Measurements from ENCODE around the gene DIDO1.
"Not testable (repeated sequence)": the region's sequence is repeated elsewhere in the genome, so short reads cannot be mapped to it uniquely, and the experiment has no call there.

The DIDO1 gene

GRCh38 chr20:62850333-62850974, 75.9 kb downstream of the DIDO1 start:
- H3K27ac ChIP-seq (ENCODE audit: low read length) = no peak overlapping the region
- H3K4me1 ChIP-seq (ENCODE audit: control insufficient read depth in 1 of 2, insufficient read depth in 2 of 2, low read length in 2 of 2) = no peaks in the 10 kb centered on the region
- no peaks in the 10 kb centered on the region for H3K9me3 ChIP-seq (ENCODE audit: control insufficient read depth in 1 of 2, low read length in 2 of 2)
- peaks cover 8 to 19% of the 10 kb centered on the region in 2 donors for H3K36me3 ChIP-seq (ENCODE audit: control insufficient read depth in 1 of 2, insufficient read depth in 2 of 2, low read length in 2 of 2)
- no peak overlapping the region for H3K4me3 ChIP-seq (ENCODE audit: low read depth in 1 of 2, low read length in 2 of 2)
- no peaks in the 10 kb centered on the region for H3K27me3 ChIP-seq (ENCODE audit: low read depth, low read length)

DNA sequence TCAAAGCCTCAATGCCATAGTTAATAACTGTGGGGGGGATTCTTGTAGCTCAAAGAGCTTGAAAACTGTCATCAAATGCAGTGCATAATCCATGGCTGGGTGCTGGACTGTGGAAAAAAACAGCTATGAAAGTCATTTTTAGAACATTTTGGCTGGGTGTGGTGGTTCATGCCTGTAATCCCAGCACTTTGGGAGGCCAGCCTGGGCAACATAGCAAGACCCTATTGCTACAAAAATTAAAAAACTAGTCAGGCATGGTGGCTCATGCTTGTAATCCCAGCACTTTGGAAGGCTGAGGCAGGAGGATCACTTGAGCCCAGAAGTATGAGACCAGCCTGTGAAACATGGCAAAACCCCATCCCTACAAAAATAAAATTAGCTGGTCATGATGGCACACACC, 76.9 kb downstream of the DIDO1 start:
- Histone ChIP-seq H3K27me3 (ENCODE audit: low read depth, low read length) (no peaks in the 10 kb centered on the region), H3K27ac (ENCODE audit: low read length) (no peak overlapping the region), H3K9me3 (ENCODE audit: control insufficient read depth in 1 of 2, low read length in 2 of 2) (no peaks in the 10 kb centered on the region), H3K4me3 (ENCODE audit: low read depth in 1 of 2, low read length in 2 of 2) (no peak overlapping the region), H3K36me3 (ENCODE audit: control insufficient read depth in 1 of 2, insufficient read depth in 2 of 2, low read length in 2 of 2) (peaks cover 8 to 19% of the 10 kb centered on the region in 2 donors), H3K4me1 (ENCODE audit: control insufficient read depth in 1 of 2, insufficient read depth in 2 of 2, low read length in 2 of 2) (no peaks in the 10 kb centered on the region)

GRCh38 chr20:62848917-62849316, 77.4 kb downstream of the DIDO1 start:
- peaks cover 3 to 19% of the 10 kb centered on the region in 2 donors for H3K36me3 ChIP-seq (ENCODE audit: control insufficient read depth in 1 of 2, insufficient read depth in 2 of 2, low read length in 2 of 2)
- H3K27ac ChIP-seq (ENCODE audit: low read length); H3K27me3 ChIP-seq (ENCODE audit: low read depth, low read length); H3K4me1 ChIP-seq (ENCODE audit: control insufficient read depth in 1 of 2, insufficient read depth in 2 of 2, low read length in 2 of 2); H3K9me3 ChIP-seq (ENCODE audit: control insufficient read depth in 1 of 2, low read length in 2 of 2); H3K4me3 ChIP-seq (ENCODE audit: low read depth in 1 of 2, low read length in 2 of 2): not testable (repeated sequence)

DNA sequence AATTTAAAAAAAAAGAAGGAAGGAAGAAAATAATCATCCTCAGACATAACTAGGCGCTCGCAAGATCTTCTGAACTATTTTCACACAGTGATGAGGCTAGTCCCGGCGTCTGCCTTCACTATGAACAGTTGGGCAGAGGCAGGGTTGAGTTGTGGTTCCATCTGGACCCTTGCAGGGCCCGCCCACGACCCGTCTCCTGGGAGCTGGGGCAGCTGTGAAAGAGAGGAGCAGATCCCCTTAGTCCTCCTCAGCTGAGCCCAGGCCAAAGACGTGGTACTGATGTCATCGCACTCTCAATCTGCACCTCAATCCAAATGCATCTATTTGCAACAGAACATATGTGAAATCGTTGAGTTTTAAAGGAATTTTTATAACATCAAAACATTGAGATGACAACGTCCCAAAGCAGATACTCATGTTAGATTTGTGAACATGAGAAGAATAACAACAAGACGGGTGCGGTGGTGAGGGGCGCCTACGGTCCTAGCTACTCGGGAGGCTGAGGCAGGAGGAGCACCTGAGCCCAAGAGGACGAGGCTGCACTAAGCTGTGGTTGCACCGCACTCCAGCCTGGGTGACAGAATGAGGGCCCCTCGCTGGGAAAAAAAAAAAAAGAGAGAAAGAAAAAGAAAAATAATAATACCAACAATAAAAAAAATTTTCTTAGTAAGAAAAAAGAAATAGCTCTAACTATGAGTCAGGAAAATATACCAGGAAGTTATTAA, 80.0 kb downstream of the DIDO1 start:
- no peak overlapping the region for H3K27ac ChIP-seq (ENCODE audit: low read length)
- no peaks in the 10 kb centered on the region for H3K9me3 ChIP-seq (ENCODE audit: control insufficient read depth in 1 of 2, low read length in 2 of 2)
- no peaks in the 10 kb centered on the region for H3K27me3 ChIP-seq (ENCODE audit: low read depth, low read length)
- H3K36me3 ChIP-seq (ENCODE audit: control insufficient read depth in 1 of 2, insufficient read depth in 2 of 2, low read length in 2 of 2) = no peaks in the 10 kb centered on the region
- H3K4me3 ChIP-seq (ENCODE audit: low read depth in 1 of 2, low read length in 2 of 2) = no peak overlapping the region
- H3K4me1 ChIP-seq (ENCODE audit: control insufficient read depth in 1 of 2, insufficient read depth in 2 of 2, low read length in 2 of 2) = no peaks in the 10 kb centered on the region

- Histone ChIP-seq H3K27ac (ENCODE audit: low read length) (no peak overlapping the region), H3K4me1 (ENCODE audit: control insufficient read depth in 1 of 2, insufficient read depth in 2 of 2, low read length in 2 of 2) (no peaks in the 10 kb centered on the region), H3K27me3 (ENCODE audit: low read depth, low read length) (no peaks in the 10 kb centered on the region), H3K36me3 (ENCODE audit: control insufficient read depth in 1 of 2, insufficient read depth in 2 of 2, low read length in 2 of 2) (no peaks in the 10 kb centered on the region), H3K4me3 (ENCODE audit: low read depth in 1 of 2, low read length in 2 of 2) (no peak overlapping the region), H3K9me3 (ENCODE audit: control insufficient read depth in 1 of 2, low read length in 2 of 2) (no peaks in the 10 kb centered on the region)
Observed at GRCh38 chr20:62845416-62846160, 80.7 kb downstream of the DIDO1 start.

DNA sequence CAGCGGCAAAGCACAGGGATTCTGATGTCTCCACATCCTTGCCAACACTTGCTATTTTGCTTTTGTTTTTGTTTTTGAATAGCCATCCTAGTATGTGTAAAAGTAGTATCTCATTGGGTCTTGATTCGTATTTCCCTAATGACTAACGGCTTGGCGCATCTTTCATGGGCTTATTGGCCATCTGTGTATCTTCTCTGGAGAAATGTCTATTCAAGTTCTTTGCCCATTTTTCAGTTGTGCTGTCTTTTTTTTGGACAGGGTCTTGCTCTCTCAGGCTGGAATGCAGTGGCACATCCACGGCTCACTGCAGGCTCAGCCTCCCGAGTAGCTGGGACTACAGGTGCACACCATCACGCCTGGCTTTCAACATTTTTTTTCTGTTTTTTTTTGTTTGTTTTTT, 82.1 kb downstream of the DIDO1 start:
- Histone ChIP-seq H3K27ac (ENCODE audit: low read length) (no peak overlapping the region), H3K4me1 (ENCODE audit: control insufficient read depth in 1 of 2, insufficient read depth in 2 of 2, low read length in 2 of 2) (no peaks in the 10 kb centered on the region), H3K36me3 (ENCODE audit: control insufficient read depth in 1 of 2, insufficient read depth in 2 of 2, low read length in 2 of 2) (no peaks in the 10 kb centered on the region), H3K27me3 (ENCODE audit: low read depth, low read length) (no peaks in the 10 kb centered on the region), H3K9me3 (ENCODE audit: control insufficient read depth in 1 of 2, low read length in 2 of 2) (no peaks in the 10 kb centered on the region), H3K4me3 (ENCODE audit: low read depth in 1 of 2, low read length in 2 of 2) (no peak overlapping the region)

- Histone ChIP-seq H3K36me3 (ENCODE audit: control insufficient read depth in 1 of 2, insufficient read depth in 2 of 2, low read length in 2 of 2) (no peaks in the 10 kb centered on the region), H3K27me3 (ENCODE audit: low read depth, low read length) (no peaks in the 10 kb centered on the region), H3K9me3 (ENCODE audit: control insufficient read depth in 1 of 2, low read length in 2 of 2) (no peaks in the 10 kb centered on the region), H3K4me1 (ENCODE audit: control insufficient read depth in 1 of 2, insufficient read depth in 2 of 2, low read length in 2 of 2) (no peaks in the 10 kb centered on the region), H3K27ac (ENCODE audit: low read length) (no peak overlapping the region), H3K4me3 (ENCODE audit: low read depth in 1 of 2, low read length in 2 of 2) (no peak overlapping the region)
Observed at GRCh38 chr20:62843656-62844055, 82.6 kb downstream of the DIDO1 start.

- Histone ChIP-seq H3K27ac (ENCODE audit: low read length) (no peak overlapping the region), H3K4me1 (ENCODE audit: control insufficient read depth in 1 of 2, insufficient read depth in 2 of 2, low read length in 2 of 2) (no peaks in the 10 kb centered on the region), H3K4me3 (ENCODE audit: low read depth in 1 of 2, low read length in 2 of 2) (no peak overlapping the region), H3K36me3 (ENCODE audit: control insufficient read depth in 1 of 2, insufficient read depth in 2 of 2, low read length in 2 of 2) (no peaks in the 10 kb centered on the region), H3K27me3 (ENCODE audit: low read depth, low read length) (no peaks in the 10 kb centered on the region), H3K9me3 (ENCODE audit: control insufficient read depth in 1 of 2, low read length in 2 of 2) (no peaks in the 10 kb centered on the region)
Observed at GRCh38 chr20:62841705-62842212, 84.5 kb downstream of the DIDO1 start.

DNA sequence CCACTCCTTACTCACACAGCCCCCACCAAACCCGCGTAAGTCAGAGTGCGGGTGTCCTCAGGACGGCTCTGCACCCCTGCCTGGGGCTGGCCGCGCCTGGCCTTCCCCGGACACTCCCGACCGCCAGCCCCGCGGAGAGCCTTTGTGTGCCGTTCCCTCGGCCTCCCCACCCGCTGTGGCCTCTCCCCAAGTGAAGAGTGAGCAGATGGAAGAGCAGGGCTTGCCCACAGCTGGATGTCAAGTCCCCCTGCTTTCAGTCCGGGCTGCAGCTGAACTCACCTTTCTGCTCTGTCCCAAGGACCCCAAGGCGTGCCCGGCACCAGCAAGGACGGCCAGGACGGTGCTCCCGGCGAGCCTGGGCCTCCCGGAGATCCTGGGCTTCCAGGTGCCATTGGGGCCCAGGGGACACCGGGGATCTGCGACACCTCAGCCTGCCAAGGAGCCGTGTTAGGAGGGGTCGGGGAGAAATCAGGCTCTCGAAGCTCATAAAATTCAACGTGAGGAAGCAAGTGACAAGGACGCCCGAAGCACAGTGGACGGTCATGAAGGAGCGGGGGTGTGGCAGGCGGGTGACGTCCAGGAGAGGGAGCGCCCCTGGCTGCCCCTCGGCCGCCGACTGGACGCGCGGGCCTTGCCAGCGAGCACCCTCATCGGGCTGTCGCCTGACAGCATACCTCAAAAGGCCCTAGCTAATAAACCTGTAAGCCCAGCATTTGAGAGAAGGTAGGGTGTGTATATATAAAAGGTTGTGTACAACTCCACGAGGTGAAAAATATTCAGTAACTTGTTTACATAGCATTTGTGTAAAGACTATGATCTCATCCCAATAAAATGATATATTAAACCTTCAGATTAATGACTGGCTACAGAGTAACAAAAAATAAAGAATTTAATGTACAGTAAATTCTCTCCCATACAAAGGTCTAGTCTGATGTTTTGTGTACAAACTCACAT, 85.8 kb downstream of the DIDO1 start:
- H3K27me3 ChIP-seq (ENCODE audit: low read depth, low read length) = no peaks in the 10 kb centered on the region
- H3K4me1 ChIP-seq (ENCODE audit: control insufficient read depth in 1 of 2, insufficient read depth in 2 of 2, low read length in 2 of 2) = no peaks in the 10 kb centered on the region
- H3K4me3 ChIP-seq (ENCODE audit: low read depth in 1 of 2, low read length in 2 of 2) = no peak overlapping the region
- no peaks in the 10 kb centered on the region for H3K36me3 ChIP-seq (ENCODE audit: control insufficient read depth in 1 of 2, insufficient read depth in 2 of 2, low read length in 2 of 2)
- H3K9me3 ChIP-seq (ENCODE audit: control insufficient read depth in 1 of 2, low read length in 2 of 2) = no peaks in the 10 kb centered on the region
- H3K27ac ChIP-seq (ENCODE audit: low read length) = no peak overlapping the region

DNA sequence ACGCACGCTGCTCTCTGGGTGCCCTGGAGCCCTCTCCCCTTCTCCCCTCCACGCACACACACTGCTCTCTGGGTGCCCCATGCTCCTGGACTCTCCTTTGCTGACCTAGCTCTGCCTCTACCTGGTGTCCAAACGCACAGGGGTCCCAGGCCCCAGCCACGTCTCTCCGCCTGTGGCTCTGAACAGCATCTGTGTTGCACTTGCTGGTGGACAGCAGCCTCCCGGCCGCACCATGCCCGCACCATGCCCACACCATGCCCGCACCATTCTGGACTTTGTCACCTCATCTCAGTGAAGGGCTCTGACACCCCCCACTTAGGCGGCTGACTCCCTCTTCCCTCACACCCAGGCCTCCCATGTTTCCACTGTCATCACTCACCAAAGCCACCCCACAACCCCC, 86.5 kb downstream of the DIDO1 start:
- no peak overlapping the region for H3K27ac ChIP-seq (ENCODE audit: low read length)
- H3K4me3 ChIP-seq (ENCODE audit: low read depth in 1 of 2, low read length in 2 of 2) = no peak overlapping the region
- H3K36me3 ChIP-seq (ENCODE audit: control insufficient read depth in 1 of 2, insufficient read depth in 2 of 2, low read length in 2 of 2) = no peaks in the 10 kb centered on the region
- H3K4me1 ChIP-seq (ENCODE audit: control insufficient read depth in 1 of 2, insufficient read depth in 2 of 2, low read length in 2 of 2) = no peaks in the 10 kb centered on the region
- H3K9me3 ChIP-seq (ENCODE audit: control insufficient read depth in 1 of 2, low read length in 2 of 2) = no peaks in the 10 kb centered on the region
- H3K27me3 ChIP-seq (ENCODE audit: low read depth, low read length) = no peaks in the 10 kb centered on the region

Data from muscle layer of duodenum (tissue), 2 donors.